Neuronal stem cell (in vitro differentiated cells): ENCODE results near the gene DPP6.

Experiments used
- DNase-seq: peaks from one replicate; pipeline ENCODE4 v3.0.0-alpha.2; 2013; ENCODE audit warnings: low spot score
- H2AFZ ChIP-seq: one replicate; pipeline ENCODE4 v1.6.1; 2013; ENCODE audit warnings: mild to moderate bottlenecking, low read length, inconsistent platforms
- H2AK5ac ChIP-seq: 2 replicates; pipeline ENCODE4 v1.6.1; 2013; ENCODE audit warnings: low read depth, mild to moderate bottlenecking, inconsistent platforms, low read length, moderate library complexity, mixed read lengths
- H2BK120ac ChIP-seq: 2 replicates; pipeline ENCODE4 v1.6.1; 2013; ENCODE audit warnings: low read depth, mild to moderate bottlenecking, inconsistent platforms, low read length, moderate library complexity, mixed read lengths
- H2BK12ac ChIP-seq: one replicate; pipeline ENCODE4 v1.6.1; 2013; ENCODE audit warnings: low read length, inconsistent platforms
- H2BK15ac ChIP-seq: 2 replicates; pipeline ENCODE4 v1.6.1; 2013; ENCODE audit warnings: mild to moderate bottlenecking, low read length, inconsistent platforms, mixed read lengths
- H2BK5ac ChIP-seq: one replicate; pipeline ENCODE4 v1.6.1; 2013; ENCODE audit warnings: inconsistent platforms, mild to moderate bottlenecking, low read length, moderate library complexity
- H3K14ac ChIP-seq: one replicate; pipeline ENCODE4 v1.6.1; 2013; ENCODE audit warnings: low read length, inconsistent platforms
- H3K18ac ChIP-seq: 2 replicates; pipeline ENCODE4 v1.6.1; 2013; ENCODE audit warnings: low read length, inconsistent platforms
- H3K23ac ChIP-seq: 2 replicates; pipeline ENCODE4 v1.6.1; 2013; ENCODE audit warnings: low read depth, mild to moderate bottlenecking, mixed read lengths, low read length, inconsistent platforms; ENCODE audit not compliant: poor library complexity
- H3K27ac ChIP-seq: replicated peaks from 3 replicates; pipeline ENCODE4 v1.5.1; 2013; ENCODE audit warnings: low read length, inconsistent platforms
- H3K27me3 ChIP-seq, 3 experiments: 2 replicates each; pipeline ENCODE4 v1.6.1; 2013; ENCODE audit warnings: low read length in 3 of 3, mild to moderate bottlenecking in 2 of 3, inconsistent platforms in 1 of 3, low read depth in 1 of 3, mixed read lengths in 1 of 3, moderate library complexity in 1 of 3; ENCODE audit not compliant: control insufficient read depth in 3 of 3, insufficient read depth in 3 of 3
- H3K36me3 ChIP-seq, 2 donors: replicated peaks in 1 of 2; 2 replicates each; pipeline ENCODE4 v1.6.1; 2013; ENCODE audit warnings: low read length in 2 of 2; ENCODE audit not compliant: control insufficient read depth in 2 of 2, insufficient read depth in 2 of 2
- H3K4ac ChIP-seq: 2 replicates; pipeline ENCODE4 v1.6.1; 2013; ENCODE audit warnings: inconsistent platforms, mild to moderate bottlenecking, low read length, moderate library complexity
- H3K4me1 ChIP-seq, 2 donors: 1 replicate in 1 of 2; 2 replicates in 1 of 2; pipeline ENCODE4 v1.6.1; 2013; ENCODE audit warnings: low read length in 2 of 2, low read depth in 1 of 2; ENCODE audit not compliant: control insufficient read depth in 2 of 2, insufficient read depth in 1 of 2
- H3K4me2 ChIP-seq: one replicate; pipeline ENCODE4 v1.6.1; 2013; ENCODE audit warnings: mild to moderate bottlenecking, low read length, inconsistent platforms; ENCODE audit not compliant: insufficient read depth, poor library complexity, severe bottlenecking
- H3K4me3 ChIP-seq, 2 donors: 2 replicates each; pipeline ENCODE4 v1.5.1; 2013; ENCODE audit warnings: low read length in 2 of 2, mild to moderate bottlenecking in 2 of 2, inconsistent platforms in 1 of 2, moderate library complexity in 1 of 2
- H3K79me1 ChIP-seq: one replicate; pipeline ENCODE4 v1.6.1; 2013; ENCODE audit warnings: low read depth, mild to moderate bottlenecking, inconsistent platforms, low read length, moderate library complexity
- H3K9ac ChIP-seq: one replicate; pipeline ENCODE4 v1.6.1; 2013; ENCODE audit warnings: mild to moderate bottlenecking, low read depth, low read length, inconsistent platforms; ENCODE audit not compliant: poor library complexity
- H3K9me3 ChIP-seq, 2 donors: replicated peaks in 1 of 2; 2 replicates each; pipeline versions ENCODE3 to v1.6.1; 2013; ENCODE audit warnings: low read length in 2 of 2, mild to moderate bottlenecking in 2 of 2, inconsistent platforms in 1 of 2, low read depth in 1 of 2, mixed read lengths in 1 of 2, moderate library complexity in 1 of 2; ENCODE audit not compliant: control insufficient read depth in 2 of 2, insufficient read depth in 1 of 2
- H4K8ac ChIP-seq: one replicate; pipeline ENCODE4 v1.6.1; 2013; ENCODE audit warnings: low read depth, mild to moderate bottlenecking, inconsistent platforms, low read length, moderate library complexity
- H4K91ac ChIP-seq: one replicate; pipeline ENCODE4 v1.6.1; 2013; ENCODE audit warnings: low read length, low read depth, mild to moderate bottlenecking, inconsistent platforms; ENCODE audit not compliant: poor library complexity
- WGBS, 2 donors: extraction: QIAGEN DNeasy Blood & Tissue Kit; methylation state at CpG; one replicate each; pipeline ENCODE4 v1.1.7; 2013; ENCODE audit warnings: missing lambda C conversion rate in 2 of 2, mixed read lengths in 1 of 2; ENCODE audit not compliant: insufficient read length in 2 of 2, insufficient replicate concordance in 1 of 2; ENCODE audit errors: extremely low coverage in 2 of 2; 5-methylcytosine and 5-hydroxymethylcytosine counted together

DPP6 gene

DNA sequence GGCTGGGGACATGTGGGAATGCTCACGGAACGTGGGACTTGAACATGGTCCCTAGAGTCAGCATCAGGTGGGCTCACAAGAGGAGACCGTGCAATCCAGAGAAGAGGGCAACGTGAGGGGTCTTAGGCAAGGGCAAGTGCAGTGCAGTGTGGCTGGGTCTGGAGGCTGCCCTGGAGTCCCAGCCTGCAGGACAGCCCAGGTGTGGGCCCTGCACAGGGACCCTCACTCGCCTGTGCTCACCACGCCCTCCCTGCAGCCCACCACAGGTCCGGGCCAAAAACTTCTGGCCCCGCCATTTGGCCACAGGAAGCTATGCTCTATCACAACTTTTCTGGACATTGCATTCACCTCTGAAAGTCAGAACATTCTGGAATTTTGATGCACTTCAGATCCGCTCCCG is 817.2 kb downstream of the DPP6 start:
- H3K79me1 ChIP-seq, result no peaks in the 10 kb centered on the region
- no peak overlapping the region for H2BK120ac ChIP-seq
- no CpG with 5 or more reads among the region's 10 CpGs for WGBS, 2 donors
- no peak overlapping the region for H2BK12ac ChIP-seq
- no peak overlapping the region for H2BK15ac ChIP-seq
- peak overlapping the region; percentile 86 for H2AK5ac ChIP-seq
- H3K27me3 ChIP-seq, result peaks cover 0 to 22% (median 2%) of the 10 kb centered on the region in 3 experiments
- no peak overlapping the region for H3K23ac ChIP-seq
- peaks cover 0 to 3% of the 10 kb centered on the region in 2 donors for H3K9me3 ChIP-seq
- no peak overlapping the region for H4K91ac ChIP-seq
- H3K4me1 ChIP-seq, result peaks cover 0 to 21% of the 10 kb centered on the region in 2 donors
- peak overlapping the region; percentile 0 for H3K14ac ChIP-seq
- H2AFZ ChIP-seq, result no peak overlapping the region
- no peak overlapping the region for H3K9ac ChIP-seq
- no peak overlapping the region for H3K4me3 ChIP-seq
- peaks cover 0 to 3% of the 10 kb centered on the region in 2 donors for H3K36me3 ChIP-seq
- H3K4me2 ChIP-seq, result no peak overlapping the region
- H3K18ac ChIP-seq, result peak overlapping the region; percentile 80
- H3K4ac ChIP-seq, result no peak overlapping the region
- H3K27ac ChIP-seq, result no peak overlapping the region
- no peak overlapping the region for H2BK5ac ChIP-seq
- DNase-seq, result no peak
- H4K8ac ChIP-seq, result peak overlapping the region; percentile 89

DNA sequence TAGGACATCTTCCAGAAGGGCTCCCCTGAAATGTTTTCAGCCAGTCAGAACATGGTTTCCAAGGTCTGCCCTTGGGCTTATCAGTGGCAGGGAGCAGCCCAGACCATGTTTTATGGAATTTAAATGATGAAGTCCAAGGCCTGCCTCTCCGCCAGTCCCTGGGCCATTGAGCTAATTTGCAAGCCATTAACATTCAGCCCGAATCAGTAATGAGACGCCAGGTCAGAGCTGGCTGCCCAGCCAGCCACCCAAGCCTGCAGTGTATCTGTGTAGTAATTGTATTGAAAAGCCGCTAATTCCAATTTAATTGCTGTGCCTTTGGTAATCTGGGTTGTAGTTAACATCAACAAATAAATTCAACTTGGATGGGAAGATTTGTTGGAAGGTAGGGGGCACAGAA is 819.3 kb downstream of the DPP6 start:
- peaks cover 0 to 25% (median 2%) of the 10 kb centered on the region in 3 experiments for H3K27me3 ChIP-seq
- DNase-seq, result no peak
- no peak overlapping the region for H3K27ac ChIP-seq
- H2BK5ac ChIP-seq, result no peak overlapping the region
- H4K8ac ChIP-seq, result no peak overlapping the region
- no peaks in the 10 kb centered on the region for H3K79me1 ChIP-seq
- no peak overlapping the region for H3K18ac ChIP-seq
- no peak overlapping the region for H3K23ac ChIP-seq
- no peak overlapping the region for H3K9ac ChIP-seq
- H4K91ac ChIP-seq, result no peak overlapping the region
- H3K4me2 ChIP-seq, result no peak overlapping the region
- no peak overlapping the region for H2BK120ac ChIP-seq
- H2BK15ac ChIP-seq, result no peak overlapping the region
- no peak overlapping the region for H2BK12ac ChIP-seq
- H3K4me1 ChIP-seq, result peaks cover 0 to 27% of the 10 kb centered on the region in 2 donors
- no CpG with 5 or more reads among the region's 4 CpGs for WGBS, 2 donors
- H3K36me3 ChIP-seq, result peaks cover 0 to 3% of the 10 kb centered on the region in 2 donors
- no peak overlapping the region for H3K14ac ChIP-seq
- H2AFZ ChIP-seq, result no peak overlapping the region
- H3K4ac ChIP-seq, result no peak overlapping the region
- H2AK5ac ChIP-seq, result no peak overlapping the region
- peaks cover 0 to 3% of the 10 kb centered on the region in 2 donors for H3K9me3 ChIP-seq
- H3K4me3 ChIP-seq, result no peak overlapping the region

DNA sequence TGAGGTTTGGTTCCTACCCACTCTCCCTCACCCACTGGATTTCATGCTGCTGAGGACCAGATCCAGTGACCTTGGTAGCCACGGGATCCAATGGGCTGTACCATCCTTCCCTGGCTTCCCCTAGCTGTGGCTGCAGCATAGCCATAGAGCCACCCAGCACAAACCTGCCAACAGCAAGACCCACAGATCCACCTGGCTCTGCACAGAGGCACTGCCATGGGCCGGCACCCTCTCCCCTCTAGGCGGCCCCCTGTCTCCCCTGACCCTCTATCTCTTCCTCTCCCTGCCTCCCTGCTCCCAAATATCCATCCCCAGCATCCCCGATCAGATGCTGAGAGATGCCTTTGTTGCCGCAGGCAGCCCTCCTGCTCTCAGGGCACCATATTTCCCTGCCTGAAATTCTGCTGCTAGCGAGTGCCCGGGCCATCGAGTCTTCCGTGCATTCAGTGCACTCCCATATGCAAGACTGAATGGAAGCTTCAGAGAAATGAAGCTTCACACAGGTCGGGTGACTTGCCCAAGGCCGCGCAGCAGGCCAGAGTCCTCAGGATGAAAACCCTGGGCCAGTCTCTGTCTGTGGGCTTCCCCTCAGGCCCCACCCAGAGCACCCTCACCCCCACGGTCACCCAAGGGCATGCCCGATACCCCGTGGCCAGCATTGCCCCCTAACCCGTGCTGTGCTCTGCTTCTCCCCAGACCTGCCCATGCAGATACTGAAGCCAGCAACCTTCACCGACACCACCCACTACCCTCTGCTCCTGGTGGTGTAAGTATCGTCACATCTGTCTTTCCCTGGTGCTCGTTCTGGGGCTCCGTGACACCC is 819.9 kb downstream of the DPP6 start:
- H3K36me3 ChIP-seq, result peaks cover 0 to 3% of the 10 kb centered on the region in 2 donors
- no peak overlapping the region for H2BK120ac ChIP-seq
- no peak overlapping the region for H3K9ac ChIP-seq
- H3K23ac ChIP-seq, result no peak overlapping the region
- no peak overlapping the region for H3K14ac ChIP-seq
- no peak overlapping the region for H4K8ac ChIP-seq
- no peak overlapping the region for H3K4me3 ChIP-seq
- no peak overlapping the region for H4K91ac ChIP-seq
- H3K18ac ChIP-seq, result no peak overlapping the region
- peak overlapping the region; percentile 2 for H2BK15ac ChIP-seq
- no peak overlapping the region for H3K27ac ChIP-seq
- H2AFZ ChIP-seq, result no peak overlapping the region
- no peak overlapping the region for H2BK12ac ChIP-seq
- H3K4me2 ChIP-seq, result no peak overlapping the region
- WGBS, 2 donors, result no CpG with 5 or more reads among the region's 20 CpGs
- DNase-seq, result no peak
- H2BK5ac ChIP-seq, result no peak overlapping the region
- peaks cover 0 to 25% (median 2%) of the 10 kb centered on the region in 3 experiments for H3K27me3 ChIP-seq
- no peak overlapping the region for H3K4ac ChIP-seq
- peak overlapping the region; percentile 26 for H2AK5ac ChIP-seq
- H3K9me3 ChIP-seq, result peaks cover 0 to 3% of the 10 kb centered on the region in 2 donors
- H3K4me1 ChIP-seq, result peaks cover 0 to 31% of the 10 kb centered on the region in 2 donors
- no peaks in the 10 kb centered on the region for H3K79me1 ChIP-seq

DNA sequence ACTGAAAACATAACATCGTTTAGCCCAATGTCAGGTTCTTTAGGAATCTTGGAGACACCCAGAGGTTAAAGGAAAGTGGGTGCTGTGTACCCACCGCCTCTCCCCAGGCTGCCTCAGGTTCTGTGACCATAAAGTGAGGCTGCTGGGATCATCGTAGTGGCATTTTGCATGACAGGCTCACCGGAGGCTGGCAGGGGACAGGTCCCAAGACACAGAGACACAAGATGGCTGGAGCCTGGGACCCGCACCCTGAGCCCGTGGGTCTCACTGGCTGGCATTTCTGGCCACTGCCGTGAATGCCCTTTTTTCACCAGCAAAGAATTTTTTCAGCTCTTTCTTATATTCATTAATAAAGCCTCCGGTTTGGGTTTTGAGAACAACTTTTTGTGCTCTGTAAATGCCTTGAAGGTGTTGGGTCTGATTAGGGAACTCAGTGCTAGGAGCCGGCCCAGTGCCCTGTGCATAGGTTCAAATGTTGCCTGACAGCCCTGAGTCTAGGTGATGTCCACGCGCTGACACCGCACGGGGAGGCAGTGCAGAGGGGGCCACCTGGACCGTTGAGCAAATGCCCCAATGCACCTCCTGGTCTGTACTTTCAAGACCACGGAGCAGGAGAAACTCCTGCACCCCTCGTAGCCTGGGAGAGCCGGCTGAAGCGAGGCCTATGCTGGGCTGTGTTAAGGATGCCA is 820.8 kb downstream of the DPP6 start:
- Histone ChIP-seq H3K4me1 (peaks cover 0 to 33% of the 10 kb centered on the region in 2 donors), H3K27me3 (peaks cover 0 to 20% (median 2%) of the 10 kb centered on the region in 3 experiments), H3K14ac (no peak overlapping the region), H3K23ac (peak overlapping the region; percentile 22), H3K4me3 (no peak overlapping the region), H2BK12ac (no peak overlapping the region), H3K9ac (no peak overlapping the region), H2AFZ (no peak overlapping the region), H2BK120ac (no peak overlapping the region), H3K4me2 (no peak overlapping the region), H2AK5ac (no peak overlapping the region), H3K9me3 (peaks cover 0 to 3% of the 10 kb centered on the region in 2 donors), H3K79me1 (no peaks in the 10 kb centered on the region), H3K18ac (no peak overlapping the region), H2BK15ac (peak overlapping the region; percentile 40), H3K27ac (no peak overlapping the region), H3K36me3 (peaks cover 0 to 3% of the 10 kb centered on the region in 2 donors), H4K8ac (no peak overlapping the region), H2BK5ac (no peak overlapping the region), H4K91ac (no peak overlapping the region), H3K4ac (no peak overlapping the region)
- DNase-seq, result no peak
- no CpG with 5 or more reads among the region's 18 CpGs for WGBS, 2 donors
